OCI-LY7 (cell line): ENCODE results near the gene KIF19. TPM values are rescaled to one million over a fixed set of nuclear protein-coding genes. Genes with fewer than 3 reads are reported as not detected.

Experiments used
- BruUV-seq: library from RNA; stranded (reverse); fragments of 400-500 nt; replicated peaks from 2 replicates; lab custom pipeline; 2021; lab: Mats Ljungman, UMichigan
- CTCF ChIA-PET: fragments of 300-600 bp; sonication (Branson Sonifier 250); formaldehyde crosslinking; loops from one replicate; lab custom pipeline; 2022; ENCODE audit warnings: antibody characterized with exemption; ENCODE audit not compliant: unreplicated experiment; lab: Charles Lee
- POLR2A ChIA-PET: fragments of 300-600 bp; sonication (Branson Sonifier 250); formaldehyde crosslinking; loops from one replicate; lab custom pipeline; 2022; ENCODE audit warnings: antibody characterized with exemption; lab: Charles Lee
- DNase-seq: peaks from one replicate; pipeline ENCODE4 v3.0.0-alpha.2; 2015; ENCODE audit warnings: low spot score
- H2AFZ ChIP-seq: fragments of 200-600 bp; sonication (generic), shearing (Covaris generic); 2 replicates; pipeline ENCODE4 v1.6.1; 2014; ENCODE audit warnings: mild to moderate bottlenecking, antibody characterized with exemption, low read length, moderate library complexity
- H3K27ac ChIP-seq: fragments of 200-600 bp; sonication (generic); 2 replicates; pipeline ENCODE4 v1.5.1; 2014; ENCODE audit warnings: mixed run types, low read depth, mild to moderate bottlenecking, moderate library complexity, low read length, inconsistent platforms; ENCODE audit not compliant: poor library complexity, severe bottlenecking
- H3K36me3 ChIP-seq: fragments of 200-600 bp; sonication (generic); 2 replicates; pipeline ENCODE4 v1.6.1; 2014; ENCODE audit warnings: mild to moderate bottlenecking, antibody characterized with exemption, low read length, moderate library complexity, mixed read lengths; ENCODE audit not compliant: insufficient read depth
- H3K4me1 ChIP-seq: fragments of 200-600 bp; sonication (generic); 2 replicates; pipeline ENCODE4 v1.5.1; 2014; ENCODE audit warnings: mild to moderate bottlenecking, low read length; ENCODE audit not compliant: insufficient read depth, poor library complexity, severe bottlenecking
- H3K4me2 ChIP-seq: fragments of 200-600 bp; sonication (generic); 2 replicates; pipeline ENCODE4 v1.6.1; 2014; ENCODE audit warnings: mild to moderate bottlenecking, low read length
- H3K4me3 ChIP-seq: fragments of 200-600 bp; sonication (generic); 2 replicates; pipeline ENCODE4 v1.5.1; 2014; ENCODE audit warnings: mild to moderate bottlenecking, low read depth, low read length; ENCODE audit not compliant: poor library complexity, severe bottlenecking
- H3K79me2 ChIP-seq: fragments of 200-600 bp; sonication (generic); 2 replicates; pipeline ENCODE4 v1.6.1; 2016; ENCODE audit warnings: low read depth, mild to moderate bottlenecking, low read length, moderate library complexity, mixed read lengths; ENCODE audit not compliant: insufficient read depth
- H3K9me2 ChIP-seq: fragments of 200-600 bp; sonication (generic); 2 replicates; pipeline ENCODE4 v1.6.1; 2016; ENCODE audit warnings: mild to moderate bottlenecking, low read length, mixed read lengths; ENCODE audit not compliant: insufficient read depth
- H3K9me3 ChIP-seq: fragments of 200-600 bp; sonication (generic); 2 replicates; pipeline ENCODE4 v1.6.1; 2014; ENCODE audit warnings: mild to moderate bottlenecking, mixed run types, low read length, mixed read lengths
- H4K20me1 ChIP-seq: fragments of 200-600 bp; sonication (generic); 2 replicates; pipeline ENCODE4 v1.6.1; 2014; ENCODE audit warnings: mild to moderate bottlenecking, antibody characterized with exemption, low read length, moderate library complexity, mixed read lengths; ENCODE audit not compliant: insufficient read depth
- EZH2phosphoT487 ChIP-seq: fragments of 200-600 bp; sonication (generic); IDR thresholded peaks from 2 replicates; pipeline ENCODE4 v1.6.1; 2018; ENCODE audit warnings: low read depth, borderline replicate concordance, mild to moderate bottlenecking, mixed run types, antibody characterized with exemption, low read length, moderate library complexity, mixed read lengths
- intact Hi-C: fragments of 100-400 bp; cut with micrococcal nuclease; formaldehyde crosslinking; loops from one replicate; pipeline ENCODE4 v1.10.0; 2022; ENCODE audit not compliant: unreplicated experiment
- total RNA-seq, 2 experiments: library from RNA; depleted of rRNA in 1 of 2; stranded (reverse); fragments of >200 nt in 1 of 2; shearing (Covaris generic) in 1 of 2; gene quantifications; 2 replicates each; pipeline ENCODE4 v1.2.3, GENCODE V29; 2014 to 2022
- TF ChIP-seq, protein P1 (sequence below): fragments of 200-600 bp; sonication (generic); conservative IDR thresholded peaks from 2 replicates; pipeline ENCODE4 v1.5.1; 2014; ENCODE audit warnings: mild to moderate bottlenecking, antibody characterized with exemption, low read length, moderate library complexity, mixed read lengths

Gene KIF19
- total RNA-seq, 2 experiments from 2014 or later, result not detected

DNA sequence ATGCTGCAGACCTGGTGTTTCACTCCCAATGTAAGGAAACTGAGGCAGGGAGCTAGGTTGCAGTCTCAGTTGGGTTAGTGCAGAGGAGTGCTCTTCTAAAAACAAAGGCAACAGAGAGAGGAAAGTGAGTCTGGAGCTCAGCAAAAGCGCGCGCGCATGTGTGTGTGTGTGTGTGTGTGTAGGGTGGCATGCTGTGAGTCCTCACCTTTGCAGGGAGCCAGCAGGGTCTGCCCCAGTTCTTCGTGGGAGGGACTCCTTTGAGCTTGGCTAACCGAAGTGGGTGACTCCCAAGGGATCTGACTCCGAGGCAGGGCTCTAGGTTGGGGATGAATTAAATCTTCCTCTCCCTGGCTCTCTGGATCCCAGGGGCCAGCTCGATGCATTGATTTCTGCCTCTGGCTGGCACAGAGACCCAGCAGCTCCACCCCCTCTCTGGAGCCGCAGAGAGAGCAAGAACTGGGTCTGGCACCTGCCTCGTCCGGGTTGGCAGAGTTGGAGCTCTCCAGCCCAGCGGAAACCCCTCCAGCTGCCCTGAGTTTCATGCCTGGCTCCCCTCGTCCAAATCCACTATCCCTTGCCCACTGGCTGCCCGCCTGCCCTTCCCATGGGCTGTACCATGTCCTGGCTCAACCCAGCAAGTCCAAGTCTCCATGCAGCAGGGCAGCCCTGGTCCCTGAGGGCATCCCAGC is 36.9 kb downstream of the KIF19 start:
- no peaks in the 10 kb centered on the region for H3K9me2 ChIP-seq
- no peaks in the 10 kb centered on the region for H3K4me1 ChIP-seq
- no peak overlapping the region for H2AFZ ChIP-seq
- ChIA-PET CTCF (interaction anchor here (0.6 kb wide), 1 partner anchor 285 kb away, joined by 4 read pairs; no protein-coding TSS in a partner anchor), POLR2A (interaction anchor here (0.6 kb wide), 3 partner anchors 11 to 28 kb away, joined by 3 to 4 read pairs (median 4); no protein-coding TSS in a partner anchor)
- H3K36me3 ChIP-seq, result no peaks in the 10 kb centered on the region
- no peaks in the 10 kb centered on the region for H3K79me2 ChIP-seq
- intact Hi-C loops, result no loop called here
- no peak for DNase-seq
- H4K20me1 ChIP-seq, result no peaks in the 10 kb centered on the region
- TF ChIP-seq EZH2phosphoT487, result no peak
- TF ChIP-seq, protein P1, sequence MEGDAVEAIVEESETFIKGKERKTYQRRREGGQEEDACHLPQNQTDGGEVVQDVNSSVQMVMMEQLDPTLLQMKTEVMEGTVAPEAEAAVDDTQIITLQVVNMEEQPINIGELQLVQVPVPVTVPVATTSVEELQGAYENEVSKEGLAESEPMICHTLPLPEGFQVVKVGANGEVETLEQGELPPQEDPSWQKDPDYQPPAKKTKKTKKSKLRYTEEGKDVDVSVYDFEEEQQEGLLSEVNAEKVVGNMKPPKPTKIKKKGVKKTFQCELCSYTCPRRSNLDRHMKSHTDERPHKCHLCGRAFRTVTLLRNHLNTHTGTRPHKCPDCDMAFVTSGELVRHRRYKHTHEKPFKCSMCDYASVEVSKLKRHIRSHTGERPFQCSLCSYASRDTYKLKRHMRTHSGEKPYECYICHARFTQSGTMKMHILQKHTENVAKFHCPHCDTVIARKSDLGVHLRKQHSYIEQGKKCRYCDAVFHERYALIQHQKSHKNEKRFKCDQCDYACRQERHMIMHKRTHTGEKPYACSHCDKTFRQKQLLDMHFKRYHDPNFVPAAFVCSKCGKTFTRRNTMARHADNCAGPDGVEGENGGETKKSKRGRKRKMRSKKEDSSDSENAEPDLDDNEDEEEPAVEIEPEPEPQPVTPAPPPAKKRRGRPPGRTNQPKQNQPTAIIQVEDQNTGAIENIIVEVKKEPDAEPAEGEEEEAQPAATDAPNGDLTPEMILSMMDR, result no peak
- no TSS peak for BruUV-seq
- H3K4me3 ChIP-seq, result no peak overlapping the region
- H3K9me3 ChIP-seq, result no peaks in the 10 kb centered on the region
- H3K27ac ChIP-seq, result no peak overlapping the region
- no peak overlapping the region for H3K4me2 ChIP-seq

- Histone ChIP-seq H3K9me3 (no peaks in the 10 kb centered on the region), H3K4me1 (peaks cover 6% of the 10 kb centered on the region), H3K27ac (no peak within 1 kb of the TSS), H3K4me2 (no peak within 1 kb of the TSS), H3K36me3 (no peaks in the 10 kb centered on the region), H3K4me3 (no peak within 1 kb of the TSS), H2AFZ (no peak within 1 kb of the TSS), H3K9me2 (no peaks in the 10 kb centered on the region), H3K79me2 (no peaks in the 10 kb centered on the region), H4K20me1 (no peaks in the 10 kb centered on the region)
- DNase-seq, result no peak
- ChIA-PET POLR2A (no interaction called here), CTCF (interaction anchor here (0.6 kb wide), 1 partner anchor 143 kb away, joined by 3 read pairs; no protein-coding TSS in a partner anchor)
- no TSS peak for BruUV-seq
- no peak for TF ChIP-seq EZH2phosphoT487
- TF ChIP-seq, protein P1, result no peak
- intact Hi-C loops, result no loop called here
These were observed 41.2 kb downstream of the KIF19 start, which contains the start of gene GPR142 for GRCh38 chr17:74367206-74367605. TSS of gene GPR142 (plus strand) at chr17:74367506. CDS start at chr17:74369541, 2,035 bp downstream.
